ENCODE measurements around the gene LRRC23.

DNA sequence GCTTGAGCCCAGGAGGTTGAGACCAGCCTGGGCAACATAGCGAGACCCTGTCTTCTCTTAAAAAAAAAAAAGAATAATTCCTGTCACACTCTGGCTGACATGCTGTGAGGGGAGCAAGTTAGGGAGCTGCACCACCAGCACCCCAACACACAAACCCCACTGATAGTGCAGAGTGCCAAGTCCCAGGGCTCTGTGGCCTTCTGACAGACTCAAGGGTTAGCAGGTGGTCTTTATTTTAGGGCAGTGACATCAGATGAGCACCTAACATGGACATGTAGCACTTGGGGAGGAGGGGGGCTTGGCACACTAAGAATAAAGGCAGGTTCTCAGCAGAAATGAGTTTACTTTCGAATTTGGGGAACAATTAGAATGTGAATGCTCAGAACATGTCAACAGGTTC is 45.8 kb upstream of the LRRC23 start:
- TF ChIP-seq, protein P1, sequence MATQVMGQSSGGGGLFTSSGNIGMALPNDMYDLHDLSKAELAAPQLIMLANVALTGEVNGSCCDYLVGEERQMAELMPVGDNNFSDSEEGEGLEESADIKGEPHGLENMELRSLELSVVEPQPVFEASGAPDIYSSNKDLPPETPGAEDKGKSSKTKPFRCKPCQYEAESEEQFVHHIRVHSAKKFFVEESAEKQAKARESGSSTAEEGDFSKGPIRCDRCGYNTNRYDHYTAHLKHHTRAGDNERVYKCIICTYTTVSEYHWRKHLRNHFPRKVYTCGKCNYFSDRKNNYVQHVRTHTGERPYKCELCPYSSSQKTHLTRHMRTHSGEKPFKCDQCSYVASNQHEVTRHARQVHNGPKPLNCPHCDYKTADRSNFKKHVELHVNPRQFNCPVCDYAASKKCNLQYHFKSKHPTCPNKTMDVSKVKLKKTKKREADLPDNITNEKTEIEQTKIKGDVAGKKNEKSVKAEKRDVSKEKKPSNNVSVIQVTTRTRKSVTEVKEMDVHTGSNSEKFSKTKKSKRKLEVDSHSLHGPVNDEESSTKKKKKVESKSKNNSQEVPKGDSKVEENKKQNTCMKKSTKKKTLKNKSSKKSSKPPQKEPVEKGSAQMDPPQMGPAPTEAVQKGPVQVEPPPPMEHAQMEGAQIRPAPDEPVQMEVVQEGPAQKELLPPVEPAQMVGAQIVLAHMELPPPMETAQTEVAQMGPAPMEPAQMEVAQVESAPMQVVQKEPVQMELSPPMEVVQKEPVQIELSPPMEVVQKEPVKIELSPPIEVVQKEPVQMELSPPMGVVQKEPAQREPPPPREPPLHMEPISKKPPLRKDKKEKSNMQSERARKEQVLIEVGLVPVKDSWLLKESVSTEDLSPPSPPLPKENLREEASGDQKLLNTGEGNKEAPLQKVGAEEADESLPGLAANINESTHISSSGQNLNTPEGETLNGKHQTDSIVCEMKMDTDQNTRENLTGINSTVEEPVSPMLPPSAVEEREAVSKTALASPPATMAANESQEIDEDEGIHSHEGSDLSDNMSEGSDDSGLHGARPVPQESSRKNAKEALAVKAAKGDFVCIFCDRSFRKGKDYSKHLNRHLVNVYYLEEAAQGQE (IDR thresholded peaks at IDR 0.05; ENCODE audit: low read depth), result no peak
- TF ChIP-seq EP300 (IDR thresholded peaks at IDR 0.05; ENCODE audit: borderline replicate concordance), result no peak
- no peak for TF ChIP-seq EGR1 (IDR thresholded peaks at IDR 0.05)
